CMK (cell line): Measurements from ENCODE around the gene IRF2BP1.
A peak's percentile ranks its signal among the peaks of the same experiment; 100 is the strongest.

Source experiments
- DNase-seq: peaks from one replicate; pipeline ENCODE4 v3.0.0-alpha.2; 2010; ENCODE audit warnings: low read depth

The IRF2BP1 gene

DNA sequence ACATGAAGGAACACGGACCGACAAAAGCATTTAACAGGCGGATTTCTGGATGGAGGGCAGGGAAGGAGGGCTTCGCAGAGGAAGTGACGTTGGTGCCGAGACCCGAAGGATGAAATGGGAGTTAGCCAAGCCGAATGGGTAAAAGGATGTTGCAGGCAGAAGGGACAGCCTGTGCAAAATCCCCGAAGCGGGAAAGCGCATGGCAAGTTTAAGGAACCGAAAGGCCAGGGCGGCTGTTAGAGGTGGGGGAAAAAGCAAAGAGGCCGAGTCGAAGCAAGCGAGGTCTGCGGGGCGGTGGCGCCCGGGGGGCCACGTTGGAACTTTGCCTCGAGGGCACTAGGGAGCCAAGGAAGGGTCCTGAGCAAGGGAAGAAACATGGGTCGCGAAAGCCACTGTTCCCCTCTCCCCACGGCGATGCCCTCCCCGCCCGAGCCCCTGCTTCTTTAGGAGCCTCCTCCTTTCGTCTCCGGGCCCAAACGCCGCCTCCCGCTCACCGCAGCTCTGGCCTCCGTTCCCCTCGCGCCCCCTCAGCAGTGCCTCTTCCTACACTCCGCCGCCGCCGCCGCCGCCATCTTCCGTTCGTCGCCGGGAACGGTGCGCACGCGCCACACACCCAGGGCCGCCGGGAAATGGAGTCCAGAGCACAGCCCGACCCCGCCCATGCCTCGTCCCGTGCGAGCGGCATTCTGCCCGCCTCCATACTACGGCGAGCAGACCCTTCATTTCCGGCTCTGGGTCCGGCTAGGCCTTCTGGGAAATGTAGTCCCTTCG is 23.2 kb downstream of the IRF2BP1 start, which contains the start of gene SYMPK:
Gene SYMPK (minus strand): TSS at position 584 of the 771 bp plus-strand sequence. CDS start 8,652 bp downstream, outside the sequence.
- DNase-seq: peak; percentile 97

DNA sequence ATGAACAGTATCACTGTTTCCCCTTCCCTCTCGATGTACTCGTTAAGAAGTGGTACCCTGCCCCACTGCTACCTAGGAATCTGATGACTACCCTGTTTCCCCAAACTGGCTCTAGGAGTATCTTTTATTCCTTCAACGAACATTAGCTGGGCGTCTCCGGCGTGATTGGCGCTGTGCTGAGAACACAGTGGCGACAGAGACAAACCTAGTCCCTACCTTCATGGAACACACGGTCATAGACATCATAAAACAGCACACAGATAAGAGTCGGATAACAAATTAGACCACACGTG is 23.7 kb downstream of the IRF2BP1 start:
- no peak for DNase-seq

DNA sequence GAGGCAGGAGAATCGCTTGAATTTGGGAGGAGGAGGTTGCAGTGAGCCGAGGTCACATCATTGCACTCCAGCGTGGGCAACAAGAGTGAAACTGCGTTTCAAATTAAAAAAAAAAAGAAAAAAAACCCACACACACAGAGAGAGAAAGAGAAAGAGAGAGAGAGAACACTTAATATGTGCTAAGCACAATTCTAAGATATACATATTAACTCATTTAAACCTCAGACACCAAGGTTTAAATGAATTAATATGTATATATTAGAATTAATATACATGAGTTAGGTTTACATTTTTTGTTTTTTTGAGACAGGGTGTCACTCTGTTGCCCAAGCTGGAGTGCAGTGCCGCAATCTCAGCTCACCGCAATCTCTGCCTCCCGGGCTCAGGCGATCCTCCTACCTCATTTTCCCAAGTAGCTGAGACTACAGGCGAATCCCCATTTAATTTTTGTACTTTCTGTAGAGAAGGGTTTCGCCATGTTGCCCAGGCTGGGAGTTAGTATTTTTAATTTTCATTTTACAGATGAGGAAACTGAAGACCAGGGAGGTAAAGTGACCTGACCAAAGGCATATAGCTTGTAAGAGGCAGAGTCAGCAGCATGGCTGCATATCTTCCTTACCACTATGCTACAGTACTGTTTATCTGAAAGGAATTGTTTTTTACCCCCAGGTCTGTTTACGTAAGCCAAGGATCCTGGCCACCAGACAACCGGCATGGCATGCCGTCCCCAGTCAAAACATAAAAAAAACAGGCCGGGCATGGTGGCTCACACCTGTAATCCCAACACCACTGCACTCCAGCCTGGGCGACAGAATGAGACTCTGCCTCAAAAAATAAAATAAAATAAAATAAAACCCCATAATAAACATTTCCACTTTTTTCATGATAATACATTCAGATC is 25.3 kb downstream of the IRF2BP1 start:
- DNase-seq: no peak

DNA sequence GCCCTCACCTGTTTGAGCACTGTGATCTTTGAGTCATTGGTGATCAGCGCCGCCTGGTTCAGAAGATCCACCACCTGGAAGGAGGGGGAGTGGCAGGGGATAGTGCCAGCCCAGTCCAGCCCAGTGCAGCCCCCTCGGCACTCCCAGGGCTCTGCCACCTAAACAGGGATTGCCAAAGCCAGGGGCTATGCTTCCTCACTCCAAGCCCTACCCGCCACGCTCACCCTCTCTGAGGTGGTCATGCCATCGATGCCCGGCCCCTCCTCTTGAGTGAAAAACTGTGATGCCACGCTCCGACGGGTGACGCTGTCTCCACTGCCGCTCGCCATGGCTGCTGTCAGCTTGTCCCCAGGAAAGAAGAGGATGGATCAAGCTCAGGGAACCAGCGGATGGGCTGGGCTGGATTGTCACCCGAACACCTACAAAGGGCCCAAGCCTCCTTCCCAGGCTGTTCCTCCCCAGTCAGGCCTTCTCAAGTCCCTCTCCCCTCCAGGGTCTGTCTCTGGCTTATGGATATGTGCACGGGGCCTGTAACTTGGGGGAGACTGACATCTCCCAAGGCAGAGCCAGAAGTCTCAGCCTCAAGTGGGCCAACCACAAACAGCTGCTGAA is 31.7 kb downstream of the IRF2BP1 start:
- no peak for DNase-seq

DNA sequence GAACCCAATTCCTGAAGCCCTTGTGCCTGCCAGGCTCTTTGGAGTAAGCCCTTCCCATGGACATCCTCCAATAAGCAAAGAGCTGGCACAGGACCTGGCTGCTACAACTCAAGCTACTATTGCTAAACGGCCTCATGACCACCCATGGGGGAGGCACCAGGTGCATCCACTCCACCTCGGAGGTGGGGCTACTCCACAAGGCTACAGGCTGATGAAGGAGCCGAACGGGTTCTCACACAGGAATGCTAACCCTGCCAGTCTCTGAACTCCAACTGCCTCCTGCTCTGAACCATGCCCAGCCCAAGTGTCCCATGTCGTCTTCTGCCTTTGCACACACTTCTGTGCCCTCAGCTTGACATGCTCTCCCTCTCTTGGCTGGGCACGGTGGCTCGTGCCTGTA is 33.0 kb downstream of the IRF2BP1 start:
- no peak for DNase-seq

DNA sequence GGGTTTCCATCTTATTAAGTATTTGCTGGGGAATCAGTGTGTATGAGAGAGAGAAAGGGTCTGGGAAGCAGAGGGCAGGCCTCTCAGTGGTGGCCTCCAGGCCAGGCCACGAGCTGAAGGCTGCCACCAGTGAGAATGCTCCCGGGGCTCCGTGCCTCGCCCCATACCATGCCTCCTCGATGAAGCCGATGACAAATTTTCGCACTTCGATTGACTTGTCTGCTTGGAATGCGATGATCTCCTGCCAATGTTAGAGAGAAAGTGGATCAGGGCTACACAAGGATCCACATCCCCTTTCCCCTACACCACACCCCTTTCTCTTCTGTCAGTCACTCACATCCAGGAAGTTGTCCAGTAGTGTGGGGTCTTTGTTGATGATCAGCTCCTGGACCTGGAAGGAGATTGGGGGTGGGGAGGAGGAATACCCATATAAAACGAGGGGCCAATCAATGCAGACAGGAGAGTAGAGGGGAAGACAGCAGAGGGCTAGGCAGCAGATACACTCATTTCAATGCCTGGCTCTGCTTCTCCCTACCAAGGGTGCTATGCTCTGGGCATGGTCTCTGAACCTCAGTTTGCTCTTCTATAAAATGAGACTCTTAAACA is 33.7 kb downstream of the IRF2BP1 start:
- no peak for DNase-seq

DNA sequence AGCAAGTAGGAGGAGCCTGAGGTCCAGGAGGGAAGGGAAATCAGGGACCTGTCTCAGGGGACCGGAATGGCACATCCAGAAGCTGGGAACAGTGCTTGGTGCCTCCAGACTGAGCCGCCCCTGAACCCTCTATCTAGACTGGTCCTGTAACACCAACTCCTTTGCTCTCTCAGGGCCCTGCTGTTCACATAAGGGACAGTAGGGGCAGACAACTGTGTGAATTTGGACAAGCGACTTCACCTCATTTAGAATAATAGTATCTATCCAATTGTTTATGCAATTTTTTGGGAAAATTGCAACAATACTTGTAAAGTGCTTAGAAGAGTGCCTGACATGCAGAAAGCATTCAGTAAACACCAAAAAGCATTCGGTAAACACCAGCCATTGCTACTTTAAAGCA is 37.0 kb downstream of the IRF2BP1 start:
- DNase-seq: no peak

DNA sequence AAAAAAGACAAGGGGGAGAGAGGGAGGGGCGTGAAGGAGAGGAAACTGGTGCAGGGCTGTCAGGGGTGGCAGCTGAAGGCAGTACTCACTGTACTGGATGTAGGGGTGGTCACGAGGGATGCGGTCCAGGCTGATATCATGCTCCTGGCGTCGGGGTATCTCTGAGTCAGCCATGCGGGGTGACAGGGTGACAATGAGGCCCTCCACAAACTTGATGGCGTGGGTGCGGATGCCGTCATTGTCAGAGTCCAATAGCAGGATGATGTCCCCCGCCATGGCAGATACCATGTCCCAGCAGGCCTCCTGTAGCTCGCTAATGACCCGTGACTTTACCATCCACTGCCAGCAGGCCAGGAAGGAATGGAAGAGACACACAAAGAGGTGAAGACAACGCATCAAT is 38.3 kb downstream of the IRF2BP1 start:
- DNase-seq: no peak

DNA sequence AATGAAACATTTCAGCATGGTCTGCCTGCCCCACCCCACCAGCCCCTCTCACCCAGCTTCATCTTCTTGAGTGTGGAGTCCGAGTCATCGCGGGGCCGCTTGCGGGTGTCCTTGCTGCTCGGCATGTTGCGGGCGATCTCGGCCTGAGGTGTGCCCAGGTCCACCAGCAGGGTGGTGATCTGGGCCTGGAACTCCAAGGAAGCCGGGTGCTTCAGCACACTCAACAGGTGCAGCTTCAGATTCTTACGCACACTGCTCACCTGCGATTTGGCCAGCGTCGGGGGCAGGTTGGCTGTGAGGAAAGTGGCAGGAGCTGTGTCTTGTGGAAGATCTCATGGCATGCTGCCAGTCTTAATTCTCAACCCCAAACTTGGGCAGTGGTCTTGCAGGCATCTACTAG is 43.7 kb downstream of the IRF2BP1 start:
- no peak for DNase-seq

DNA sequence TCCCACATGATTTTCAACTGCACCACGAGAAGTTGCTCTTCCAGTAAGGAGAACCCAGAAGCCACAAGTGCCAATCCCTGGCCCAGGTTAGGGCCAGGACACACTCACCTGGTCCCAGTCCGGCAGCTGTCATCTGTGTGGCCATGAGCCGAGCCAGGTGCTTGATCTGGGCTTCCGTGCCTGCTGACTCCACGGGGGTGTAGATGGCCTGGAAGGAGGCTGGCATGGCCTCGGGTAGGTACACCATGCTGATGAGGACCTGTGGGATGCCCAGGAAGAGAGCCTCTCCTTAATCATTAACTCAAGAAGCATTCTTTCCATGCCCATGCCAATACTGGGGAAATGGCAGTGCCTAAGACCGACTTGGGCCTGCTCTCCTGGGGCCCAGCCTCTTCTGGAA is 51.0 kb downstream of the IRF2BP1 start:
- DNase-seq: no peak
